ENCODE results near the gene CDR2.
A peak's percentile ranks its signal among the peaks of the same experiment; 100 is the strongest.

Gene CDR2

DNA sequence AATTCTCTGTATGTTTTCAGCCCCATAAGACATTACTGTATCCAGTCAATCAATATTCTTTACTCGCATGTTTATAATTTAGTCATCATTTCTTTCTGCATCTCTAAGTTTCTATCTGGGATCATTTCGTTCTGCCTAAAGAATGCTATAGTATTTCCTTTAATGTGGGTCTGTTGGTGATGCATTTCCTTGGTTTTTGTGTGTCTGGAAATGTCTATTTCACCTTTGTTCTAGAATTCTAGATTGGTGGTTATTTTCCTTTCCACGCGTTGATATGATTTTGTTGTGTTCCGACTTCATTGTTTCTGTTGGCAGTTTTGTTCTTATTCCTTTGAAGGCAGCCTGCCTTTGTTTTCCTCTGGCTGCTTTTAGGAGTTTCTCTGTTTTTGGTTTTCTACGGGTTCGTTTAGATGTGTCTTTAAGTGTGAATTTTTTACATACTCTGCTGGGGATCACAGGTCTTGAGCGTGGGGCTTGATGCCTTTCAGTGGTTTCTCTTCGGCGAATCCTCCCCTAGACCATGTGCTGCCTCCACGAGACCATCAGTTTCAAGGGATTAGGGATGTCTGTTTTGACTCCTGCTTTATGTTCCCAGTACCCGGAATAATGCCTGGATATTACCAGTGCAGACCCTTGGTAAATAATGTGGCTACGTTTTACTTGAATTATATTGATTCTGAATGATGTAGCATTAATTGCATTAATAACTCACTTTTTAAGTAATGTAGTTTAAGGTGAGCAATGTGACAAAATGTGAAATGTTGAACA, 53.7 kb downstream of the CDR2 start:
- TF ChIP-seq CTCF (IDR thresholded peaks at IDR 0.05; ENCODE audit: low read length) (no peak), EZH2phosphoT487 (IDR thresholded peaks at IDR 0.05; ENCODE audit: low read length) (no peak), EZH2 (optimal IDR thresholded peaks at IDR 0.05; ENCODE audit: low read depth, low read length) (no peak)
- Histone ChIP-seq H3K27ac (ENCODE audit: low read length) (no peak overlapping the region), H3K4me2 (ENCODE audit: low read depth, low read length) (no peak overlapping the region), H3K9ac (ENCODE audit: low read length) (no peak overlapping the region), H4K20me1 (ENCODE audit: insufficient read depth, low read length) (no peaks in the 10 kb centered on the region), H3K4me1 (ENCODE audit: low read length) (no peaks in the 10 kb centered on the region), H3K27me3 (replicated peaks; ENCODE audit: insufficient read depth, low read length) (no peaks in the 10 kb centered on the region), H3K9me3 (replicated peaks; ENCODE audit: insufficient read depth, low read length) (no peaks in the 10 kb centered on the region), H3K9me2 (replicated peaks; ENCODE audit: insufficient read depth, low read length) (no peaks in the 10 kb centered on the region), H3K4me3 (ENCODE audit: low read length) (no peak overlapping the region), H2AFZ (ENCODE audit: low read length) (no peak overlapping the region), H3K36me3 (replicated peaks; ENCODE audit: insufficient read depth, low read length) (no peaks in the 10 kb centered on the region; the same call in 1 of the 2 replicates), H3F3A (ENCODE audit: insufficient read depth, low read length) (no peaks in the 10 kb centered on the region), H3K79me2 (ENCODE audit: low read length) (peaks cover 17% of the 10 kb centered on the region)
- no peak for DNase-seq

- Histone ChIP-seq H3K9ac (ENCODE audit: low read length) (no peak overlapping the region), H4K20me1 (ENCODE audit: insufficient read depth, low read length) (no peaks in the 10 kb centered on the region), H2AFZ (ENCODE audit: low read length) (no peak overlapping the region), H3K27me3 (replicated peaks; ENCODE audit: insufficient read depth, low read length) (no peaks in the 10 kb centered on the region), H3K27ac (ENCODE audit: low read length) (no peak overlapping the region), H3K36me3 (replicated peaks; ENCODE audit: insufficient read depth, low read length) (no peaks in the 10 kb centered on the region; the same call in 1 of the 2 replicates), H3K4me1 (ENCODE audit: low read length) (no peaks in the 10 kb centered on the region), H3K4me2 (ENCODE audit: low read depth, low read length) (no peak overlapping the region), H3K9me2 (replicated peaks; ENCODE audit: insufficient read depth, low read length) (no peaks in the 10 kb centered on the region), H3K4me3 (ENCODE audit: low read length) (no peak overlapping the region), H3K9me3 (replicated peaks; ENCODE audit: insufficient read depth, low read length) (no peaks in the 10 kb centered on the region), H3F3A (ENCODE audit: insufficient read depth, low read length) (no peaks in the 10 kb centered on the region), H3K79me2 (ENCODE audit: low read length) (peaks cover 17% of the 10 kb centered on the region)
- DNase-seq: no peak
- TF ChIP-seq EZH2 (optimal IDR thresholded peaks at IDR 0.05; ENCODE audit: low read depth, low read length) (no peak), CTCF (IDR thresholded peaks at IDR 0.05; ENCODE audit: low read length) (peak; percentile 57)
Measured at GRCh38 chr16:22318690-22319358, 55.6 kb downstream of the CDR2 start.

GRCh38 chr16:22317625-22318024, 56.8 kb downstream of the CDR2 start:
- no peaks in the 10 kb centered on the region for H4K20me1 ChIP-seq (ENCODE audit: insufficient read depth, low read length)
- H3K9ac ChIP-seq (ENCODE audit: low read length): no peak overlapping the region
- 0 out of 2 replicates have a peak, but pooled peaks cover 3% of the 10 kb centered on the region for H3K36me3 ChIP-seq (replicated peaks; ENCODE audit: insufficient read depth, low read length)
- H3K27me3 ChIP-seq (replicated peaks; ENCODE audit: insufficient read depth, low read length): no peaks in the 10 kb centered on the region
- no peak overlapping the region for H2AFZ ChIP-seq (ENCODE audit: low read length)
- no peak overlapping the region for H3K27ac ChIP-seq (ENCODE audit: low read length)
- H3K9me2 ChIP-seq (replicated peaks; ENCODE audit: insufficient read depth, low read length): no peaks in the 10 kb centered on the region
- no peak for DNase-seq
- H3K4me2 ChIP-seq (ENCODE audit: low read depth, low read length): no peak overlapping the region
- TF ChIP-seq EZH2phosphoT487 (IDR thresholded peaks at IDR 0.05; ENCODE audit: low read length): no peak
- TF ChIP-seq EZH2 (optimal IDR thresholded peaks at IDR 0.05; ENCODE audit: low read depth, low read length): no peak
- TF ChIP-seq CTCF (IDR thresholded peaks at IDR 0.05; ENCODE audit: low read length): no peak
- H3K79me2 ChIP-seq (ENCODE audit: low read length): peaks cover 17% of the 10 kb centered on the region
- H3K9me3 ChIP-seq (replicated peaks; ENCODE audit: insufficient read depth, low read length): no peaks in the 10 kb centered on the region
- H3F3A ChIP-seq (ENCODE audit: insufficient read depth, low read length): no peaks in the 10 kb centered on the region
- H3K4me3 ChIP-seq (ENCODE audit: low read length): no peak overlapping the region
- no peaks in the 10 kb centered on the region for H3K4me1 ChIP-seq (ENCODE audit: low read length)

Measured in MM.1S (cell line).